ENCODE data around the gene RFWD3. TPM values are rescaled to one million over a fixed set of nuclear protein-coding genes. Genes with fewer than 3 reads are reported as not detected.
A peak's percentile ranks its signal among the peaks of the same experiment; 100 is the strongest.

Gene RFWD3
- total and polyA plus RNA-seq, 10 donors, result 4.6 to 40.6 (median 30.1) TPM

- no peak for DNase-seq
- Histone ChIP-seq H3K27me3 (replicated peaks in 1 of 7) (no peaks in the 10 kb centered on the region), H3K4me1 (peaks cover 0 to 13% (median 4%) of the 10 kb centered on the region in 6 donors), H3K27ac (no peak overlapping the region), H3K36me3 (no peaks in the 10 kb centered on the region), H3K4me3 (no peak overlapping the region), H3K9me3 (no peaks in the 10 kb centered on the region)
- intact Hi-C loops (cut with DNase I; ENCODE audit: low total_unique reads), result no loop called here
- TF ChIP-seq POLR2A (IDR thresholded peaks at IDR 0.05), result no peak
- no peak for TF ChIP-seq CTCF (IDR thresholded peaks at IDR 0.05 in 8 of 11, conservative IDR thresholded peaks at IDR 0.05 in 3 of 11)
- no peak for TF ChIP-seq POLR2AphosphoS5 (IDR thresholded peaks at IDR 0.05)
- WGBS, 5 donors, result 73 to 89% (median 85%) methylated on average over 8 to 10 of the region's 10 CpGs
These were observed 46.6 kb upstream of the RFWD3 start for GRCh38 chr16:74713325-74713724.

- TF ChIP-seq POLR2A (IDR thresholded peaks at IDR 0.05) (no peak), POLR2AphosphoS5 (IDR thresholded peaks at IDR 0.05) (no peak), CTCF (IDR thresholded peaks at IDR 0.05 in 8 of 11, conservative IDR thresholded peaks at IDR 0.05 in 3 of 11) (no peak)
- Histone ChIP-seq H3K27ac (no peak overlapping the region), H3K4me1 (peaks cover 0 to 13% (median 4%) of the 10 kb centered on the region in 6 donors), H3K9me3 (no peaks in the 10 kb centered on the region), H3K4me3 (no peak overlapping the region), H3K36me3 (no peaks in the 10 kb centered on the region), H3K27me3 (replicated peaks in 1 of 7) (no peaks in the 10 kb centered on the region)
- intact Hi-C loops (cut with DNase I; ENCODE audit: low total_unique reads), result no loop called here
- 89 to 95% (median 93%) methylated on average over 6 to 12 of the region's 12 CpGs for WGBS, 5 donors
- DNase-seq, result peak; percentile 68
These were observed 45.3 kb upstream of the RFWD3 start for GRCh38 chr16:74711938-74712337.

GRCh38 chr16:74710401-74710800, 43.7 kb upstream of the RFWD3 start:
- TF ChIP-seq POLR2AphosphoS5 (IDR thresholded peaks at IDR 0.05), result no peak
- DNase-seq, result peak; percentile 54
- intact Hi-C loops (cut with DNase I; ENCODE audit: low total_unique reads), result no loop called here
- H3K27ac ChIP-seq, result no peak overlapping the region
- H3K36me3 ChIP-seq, result no peaks in the 10 kb centered on the region
- WGBS, 5 donors, result 95 to 99% (median 95%) methylated on average over 8 of the region's 8 CpGs
- H3K4me3 ChIP-seq, result no peak overlapping the region
- peaks cover 0 to 13% (median 4%) of the 10 kb centered on the region in 6 donors for H3K4me1 ChIP-seq
- no peaks in the 10 kb centered on the region for H3K9me3 ChIP-seq
- H3K27me3 ChIP-seq (replicated peaks in 1 of 7), result no peaks in the 10 kb centered on the region

- peaks cover 0 to 13% (median 4%) of the 10 kb centered on the region in 6 donors for H3K4me1 ChIP-seq
- H3K27me3 ChIP-seq (replicated peaks in 1 of 7), result no peaks in the 10 kb centered on the region
- H3K9me3 ChIP-seq, result no peaks in the 10 kb centered on the region
- H3K4me3 ChIP-seq, result no peak overlapping the region
- peak; percentile 95 for DNase-seq
- H3K36me3 ChIP-seq, result no peaks in the 10 kb centered on the region
- intact Hi-C loops (cut with DNase I; ENCODE audit: low total_unique reads), result loop anchor here (5.0 kb wide), 1 partner anchor 153 kb away; no protein-coding TSS in a partner anchor
- WGBS, 5 donors, result 0 to 2% (median 1%) methylated on average over 6 of the region's 6 CpGs
- H3K27ac ChIP-seq, result peak overlapping the region in 4 of 8 donors; percentile 29 to 71 (median 46)
- peak; percentile 85 to 97 (median 96) for TF ChIP-seq CTCF (IDR thresholded peaks at IDR 0.05 in 8 of 11, conservative IDR thresholded peaks at IDR 0.05 in 3 of 11)
- TF ChIP-seq POLR2A (IDR thresholded peaks at IDR 0.05), result no peak
- peak in 1 of 3 donors; percentile 59 for TF ChIP-seq POLR2AphosphoS5 (IDR thresholded peaks at IDR 0.05)
These were observed 42.8 kb upstream of the RFWD3 start for GRCh38 chr16:74709441-74709877.
